Liver (tissue), 9 donors: Measurements from ENCODE around the gene S100A2. TPM values are rescaled to one million over a fixed set of nuclear protein-coding genes. Genes with fewer than 3 reads are reported as not detected.

ENCODE experiments used
- DNase-seq: peaks from one replicate; pipeline ENCODE4 v3.0.0-alpha.2; 2017; ENCODE audit warnings: low spot score
- H3K27ac ChIP-seq, 2 donors: one replicate each; pipeline ENCODE4 v1.7.0; 2013; ENCODE audit warnings: inconsistent platforms in 2 of 2, low read length in 2 of 2, control low read depth in 1 of 2, low read depth in 1 of 2, mild to moderate bottlenecking in 1 of 2
- H3K27me3 ChIP-seq, 4 donors: one replicate each; pipeline versions ENCODE4 v1.6.1 to v1.7.0; 2013; ENCODE audit warnings: low read length in 3 of 4, inconsistent platforms in 1 of 4, mild to moderate bottlenecking in 1 of 4, moderate library complexity in 1 of 4; ENCODE audit not compliant: control insufficient read depth in 4 of 4, insufficient read depth in 4 of 4
- H3K36me3 ChIP-seq, 4 donors: one replicate each; pipeline versions ENCODE4 v1.6.1 to v1.7.0; 2013; ENCODE audit warnings: low read length in 3 of 4, mild to moderate bottlenecking in 3 of 4, low read depth in 1 of 4, moderate library complexity in 1 of 4; ENCODE audit not compliant: control insufficient read depth in 4 of 4, insufficient read depth in 3 of 4
- H3K4me1 ChIP-seq, 4 donors: one replicate each; pipeline versions ENCODE4 v1.6.1 to v1.7.0; 2013; ENCODE audit warnings: low read length in 3 of 4, mild to moderate bottlenecking in 3 of 4, moderate library complexity in 1 of 4; ENCODE audit not compliant: control insufficient read depth in 4 of 4, insufficient read depth in 4 of 4
- H3K4me3 ChIP-seq, 3 donors: one replicate each; pipeline versions ENCODE4 v1.6.1 to v1.7.0; 2013; ENCODE audit warnings: low read length in 3 of 3, control low read depth in 1 of 3, low read depth in 1 of 3, mild to moderate bottlenecking in 1 of 3
- H3K9ac ChIP-seq, 2 donors: one replicate each; pipeline ENCODE4 v1.7.0; 2013; ENCODE audit warnings: low read length in 2 of 2, mild to moderate bottlenecking in 2 of 2, moderate library complexity in 2 of 2, control low read depth in 1 of 2, low read depth in 1 of 2
- H3K9me3 ChIP-seq, 4 donors: one replicate each; pipeline versions ENCODE4 v1.6.1 to v1.7.0; 2013; ENCODE audit warnings: low read length in 3 of 4; ENCODE audit not compliant: control insufficient read depth in 4 of 4
- EGR1 ChIP-seq, 2 donors: IDR thresholded peaks; 2 replicates each; pipeline ENCODE4 v1.6.1; 2016 to 2018; ENCODE audit warnings: antibody characterized with exemption in 2 of 2, low read depth in 2 of 2
- FOXA1 ChIP-seq: IDR thresholded peaks from 2 replicates; pipeline ENCODE4 v1.6.1; 2016; ENCODE audit warnings: antibody characterized with exemption
- FOXA2 ChIP-seq: IDR thresholded peaks from 2 replicates; pipeline ENCODE4 v1.6.1; 2016; ENCODE audit warnings: antibody characterized with exemption
- GABPA ChIP-seq, 2 donors: IDR thresholded peaks in 1 of 2; conservative IDR thresholded peaks in 1 of 2; 2 replicates each; pipeline ENCODE4 v1.6.1; 2016; ENCODE audit warnings: antibody characterized with exemption in 2 of 2, mild to moderate bottlenecking in 1 of 2, moderate library complexity in 1 of 2
- HNF4A ChIP-seq, 2 donors: conservative IDR thresholded peaks; 2 replicates each; pipeline ENCODE4 v1.6.1; 2016; ENCODE audit warnings: antibody characterized with exemption in 2 of 2, mild to moderate bottlenecking in 2 of 2
- HNF4G ChIP-seq: IDR thresholded peaks from 2 replicates; pipeline ENCODE4 v1.6.1; 2016; ENCODE audit warnings: antibody characterized with exemption
- RAD21 ChIP-seq, 2 donors: IDR thresholded peaks; 2 replicates each; pipeline ENCODE4 v1.6.1; 2016; ENCODE audit warnings: antibody characterized with exemption in 2 of 2, mild to moderate bottlenecking in 2 of 2
- RXRA ChIP-seq, 2 donors: IDR thresholded peaks; 2 replicates each; pipeline ENCODE4 v1.6.1; 2017 to 2018; ENCODE audit warnings: antibody characterized with exemption in 2 of 2, mild to moderate bottlenecking in 1 of 2
- SP1 ChIP-seq: IDR thresholded peaks from 2 replicates; pipeline ENCODE4 v1.6.1; 2018; ENCODE audit warnings: antibody characterized with exemption, mild to moderate bottlenecking
- TAF1 ChIP-seq: conservative IDR thresholded peaks from 2 replicates; pipeline ENCODE4 v1.6.1; 2016; ENCODE audit warnings: antibody characterized with exemption, mild to moderate bottlenecking
- YY1 ChIP-seq: IDR thresholded peaks from 2 replicates; pipeline ENCODE4 v1.6.1; 2016; ENCODE audit warnings: antibody characterized with exemption, mild to moderate bottlenecking
- WGBS: extraction: QIAGEN DNeasy Blood & Tissue Kit; methylation state at CpG from one replicate; pipeline ENCODE4 v1.1.7; 2013; 5-methylcytosine and 5-hydroxymethylcytosine counted together
- polyA plus RNA-seq, 2 donors: library from polyadenylated mRNA; stranded (reverse) in 1 of 2; unstranded in 1 of 2; fragments of 200-250 nt in 1 of 2; fragments of >200 nt in 1 of 2; fragmentation: Nextera tagmentation in 1 of 2; extraction: Ambion mirVana in 1 of 2; gene quantifications; one replicate each; pipeline versions ENCODE4 v1.2.1 to v1.2.3, GENCODE V29; 2013 to 2015
- total RNA-seq, 2 donors: library from RNA; depleted of rRNA; stranded (reverse); fragments of >200 nt; gene quantifications; one replicate each; pipeline ENCODE4 v1.2.3, GENCODE V29; 2014
- TF ChIP-seq, protein P1 (sequence below): IDR thresholded peaks from 2 replicates; pipeline ENCODE4 v1.6.1; 2016; ENCODE audit warnings: antibody characterized with exemption, mild to moderate bottlenecking
- TF ChIP-seq, protein P2 (sequence below): IDR thresholded peaks from 2 replicates; pipeline ENCODE4 v1.6.1; 2016; ENCODE audit warnings: antibody characterized with exemption
- TF ChIP-seq, protein P3 (sequence below): IDR thresholded peaks from 2 replicates; pipeline ENCODE4 v1.6.1; 2016; ENCODE audit warnings: antibody characterized with exemption
- TF ChIP-seq, protein P4 (sequence below): fragments of 150-350 bp; IDR thresholded peaks from 2 replicates; pipeline ENCODE4 v1.5.1; 2017; ENCODE audit warnings: improper control_type of control experiment, low read depth, low read length; ENCODE audit not compliant: missing input control
- TF ChIP-seq, protein P5 (sequence below): IDR thresholded peaks from 2 replicates; pipeline ENCODE4 v1.6.1; 2016; ENCODE audit warnings: antibody characterized with exemption
- donor health status: healthy.
- donor health status: healthy.
- donor health status: healthy.
- donor health status: healthy.
- donor health status: healthy.

Gene S100A2
- total and polyA plus RNA-seq, 4 donors, result 0.22 to 0.67 TPM; not detected in 2

DNA sequence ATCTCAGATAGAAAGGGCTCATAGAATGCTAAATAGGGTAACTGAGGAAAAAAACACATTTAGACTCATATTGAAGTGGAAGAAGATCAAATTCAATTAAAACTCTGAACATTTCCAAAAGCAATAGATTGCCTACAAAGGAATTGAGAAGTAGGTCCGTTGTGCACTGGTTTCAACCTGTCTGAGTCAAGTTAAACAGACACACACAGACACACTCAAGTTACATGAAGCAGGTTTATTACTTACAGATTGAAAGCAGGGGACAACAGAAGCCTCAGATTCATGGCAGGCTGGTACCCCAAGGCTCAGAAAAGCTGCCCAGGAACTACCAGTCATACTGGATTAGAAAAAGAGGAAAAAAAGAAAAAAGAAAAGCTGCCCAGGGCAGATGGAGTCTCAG, 20.7 kb upstream of the S100A2 start:
- no peak overlapping the region for H3K27ac ChIP-seq
- DNase-seq, result no peak
- TF ChIP-seq, protein P1, sequence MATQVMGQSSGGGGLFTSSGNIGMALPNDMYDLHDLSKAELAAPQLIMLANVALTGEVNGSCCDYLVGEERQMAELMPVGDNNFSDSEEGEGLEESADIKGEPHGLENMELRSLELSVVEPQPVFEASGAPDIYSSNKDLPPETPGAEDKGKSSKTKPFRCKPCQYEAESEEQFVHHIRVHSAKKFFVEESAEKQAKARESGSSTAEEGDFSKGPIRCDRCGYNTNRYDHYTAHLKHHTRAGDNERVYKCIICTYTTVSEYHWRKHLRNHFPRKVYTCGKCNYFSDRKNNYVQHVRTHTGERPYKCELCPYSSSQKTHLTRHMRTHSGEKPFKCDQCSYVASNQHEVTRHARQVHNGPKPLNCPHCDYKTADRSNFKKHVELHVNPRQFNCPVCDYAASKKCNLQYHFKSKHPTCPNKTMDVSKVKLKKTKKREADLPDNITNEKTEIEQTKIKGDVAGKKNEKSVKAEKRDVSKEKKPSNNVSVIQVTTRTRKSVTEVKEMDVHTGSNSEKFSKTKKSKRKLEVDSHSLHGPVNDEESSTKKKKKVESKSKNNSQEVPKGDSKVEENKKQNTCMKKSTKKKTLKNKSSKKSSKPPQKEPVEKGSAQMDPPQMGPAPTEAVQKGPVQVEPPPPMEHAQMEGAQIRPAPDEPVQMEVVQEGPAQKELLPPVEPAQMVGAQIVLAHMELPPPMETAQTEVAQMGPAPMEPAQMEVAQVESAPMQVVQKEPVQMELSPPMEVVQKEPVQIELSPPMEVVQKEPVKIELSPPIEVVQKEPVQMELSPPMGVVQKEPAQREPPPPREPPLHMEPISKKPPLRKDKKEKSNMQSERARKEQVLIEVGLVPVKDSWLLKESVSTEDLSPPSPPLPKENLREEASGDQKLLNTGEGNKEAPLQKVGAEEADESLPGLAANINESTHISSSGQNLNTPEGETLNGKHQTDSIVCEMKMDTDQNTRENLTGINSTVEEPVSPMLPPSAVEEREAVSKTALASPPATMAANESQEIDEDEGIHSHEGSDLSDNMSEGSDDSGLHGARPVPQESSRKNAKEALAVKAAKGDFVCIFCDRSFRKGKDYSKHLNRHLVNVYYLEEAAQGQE, result no peak
- TF ChIP-seq RAD21 (IDR thresholded peaks at IDR 0.05) (no peak), EGR1 (IDR thresholded peaks at IDR 0.05; ENCODE audit: low read depth in 2 of 2) (no peak)
- TF ChIP-seq, protein P2, sequence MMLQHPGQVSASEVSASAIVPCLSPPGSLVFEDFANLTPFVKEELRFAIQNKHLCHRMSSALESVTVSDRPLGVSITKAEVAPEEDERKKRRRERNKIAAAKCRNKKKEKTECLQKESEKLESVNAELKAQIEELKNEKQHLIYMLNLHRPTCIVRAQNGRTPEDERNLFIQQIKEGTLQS, result no peak
- 76% methylated on average over 1 of the region's 1 CpG for WGBS
- H3K4me3 ChIP-seq, result no peak overlapping the region
- no peaks in the 10 kb centered on the region for H3K9me3 ChIP-seq
- H3K9ac ChIP-seq, result no peak overlapping the region
- no peaks in the 10 kb centered on the region for H3K27me3 ChIP-seq
- H3K4me1 ChIP-seq, result no peaks in the 10 kb centered on the region
- H3K36me3 ChIP-seq, result no peaks in the 10 kb centered on the region

DNA sequence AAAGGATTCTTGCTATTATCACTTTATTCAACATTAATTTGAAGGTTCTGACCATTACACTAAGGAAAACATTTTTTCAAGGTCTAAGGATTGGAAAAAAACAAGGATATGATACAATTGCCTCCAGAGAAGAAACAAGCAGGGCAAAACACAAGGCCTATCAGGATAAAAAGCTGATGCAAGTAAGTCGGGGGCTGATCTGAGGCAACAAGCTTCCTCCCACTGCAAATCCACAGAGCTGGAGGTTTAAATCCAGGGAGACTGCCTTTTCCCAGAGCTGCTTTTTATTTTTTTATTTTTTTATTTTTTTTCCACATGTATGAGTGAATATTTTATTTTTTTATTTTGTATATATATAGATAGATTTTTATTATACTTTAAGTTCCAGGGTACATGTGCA, 19.4 kb upstream of the S100A2 start:
- no peaks in the 10 kb centered on the region for H3K27me3 ChIP-seq
- no peak overlapping the region for H3K27ac ChIP-seq
- WGBS, result 84% methylated on average over 1 of the region's 1 CpG
- no peak overlapping the region for H3K4me3 ChIP-seq
- no peaks in the 10 kb centered on the region for H3K4me1 ChIP-seq
- H3K36me3 ChIP-seq, result no peaks in the 10 kb centered on the region
- H3K9ac ChIP-seq, result no peak overlapping the region
- H3K9me3 ChIP-seq, result no peaks in the 10 kb centered on the region
- no peak for DNase-seq
- no peak for TF ChIP-seq HNF4G
- no peak for TF ChIP-seq HNF4A (conservative IDR thresholded peaks at IDR 0.05)
- TF ChIP-seq, protein P1, result no peak
- TF ChIP-seq, protein P3, sequence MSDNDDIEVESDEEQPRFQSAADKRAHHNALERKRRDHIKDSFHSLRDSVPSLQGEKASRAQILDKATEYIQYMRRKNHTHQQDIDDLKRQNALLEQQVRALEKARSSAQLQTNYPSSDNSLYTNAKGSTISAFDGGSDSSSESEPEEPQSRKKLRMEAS, result no peak
- TF ChIP-seq RXRA (IDR thresholded peaks at IDR 0.05), result no peak
- TF ChIP-seq, protein P4, sequence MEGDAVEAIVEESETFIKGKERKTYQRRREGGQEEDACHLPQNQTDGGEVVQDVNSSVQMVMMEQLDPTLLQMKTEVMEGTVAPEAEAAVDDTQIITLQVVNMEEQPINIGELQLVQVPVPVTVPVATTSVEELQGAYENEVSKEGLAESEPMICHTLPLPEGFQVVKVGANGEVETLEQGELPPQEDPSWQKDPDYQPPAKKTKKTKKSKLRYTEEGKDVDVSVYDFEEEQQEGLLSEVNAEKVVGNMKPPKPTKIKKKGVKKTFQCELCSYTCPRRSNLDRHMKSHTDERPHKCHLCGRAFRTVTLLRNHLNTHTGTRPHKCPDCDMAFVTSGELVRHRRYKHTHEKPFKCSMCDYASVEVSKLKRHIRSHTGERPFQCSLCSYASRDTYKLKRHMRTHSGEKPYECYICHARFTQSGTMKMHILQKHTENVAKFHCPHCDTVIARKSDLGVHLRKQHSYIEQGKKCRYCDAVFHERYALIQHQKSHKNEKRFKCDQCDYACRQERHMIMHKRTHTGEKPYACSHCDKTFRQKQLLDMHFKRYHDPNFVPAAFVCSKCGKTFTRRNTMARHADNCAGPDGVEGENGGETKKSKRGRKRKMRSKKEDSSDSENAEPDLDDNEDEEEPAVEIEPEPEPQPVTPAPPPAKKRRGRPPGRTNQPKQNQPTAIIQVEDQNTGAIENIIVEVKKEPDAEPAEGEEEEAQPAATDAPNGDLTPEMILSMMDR, result no peak
- TF ChIP-seq, protein P2, result no peak
- TF ChIP-seq RAD21 (IDR thresholded peaks at IDR 0.05), result no peak
- no peak for TF ChIP-seq FOXA1
- TF ChIP-seq TAF1, result no peak
- TF ChIP-seq, protein P5, sequence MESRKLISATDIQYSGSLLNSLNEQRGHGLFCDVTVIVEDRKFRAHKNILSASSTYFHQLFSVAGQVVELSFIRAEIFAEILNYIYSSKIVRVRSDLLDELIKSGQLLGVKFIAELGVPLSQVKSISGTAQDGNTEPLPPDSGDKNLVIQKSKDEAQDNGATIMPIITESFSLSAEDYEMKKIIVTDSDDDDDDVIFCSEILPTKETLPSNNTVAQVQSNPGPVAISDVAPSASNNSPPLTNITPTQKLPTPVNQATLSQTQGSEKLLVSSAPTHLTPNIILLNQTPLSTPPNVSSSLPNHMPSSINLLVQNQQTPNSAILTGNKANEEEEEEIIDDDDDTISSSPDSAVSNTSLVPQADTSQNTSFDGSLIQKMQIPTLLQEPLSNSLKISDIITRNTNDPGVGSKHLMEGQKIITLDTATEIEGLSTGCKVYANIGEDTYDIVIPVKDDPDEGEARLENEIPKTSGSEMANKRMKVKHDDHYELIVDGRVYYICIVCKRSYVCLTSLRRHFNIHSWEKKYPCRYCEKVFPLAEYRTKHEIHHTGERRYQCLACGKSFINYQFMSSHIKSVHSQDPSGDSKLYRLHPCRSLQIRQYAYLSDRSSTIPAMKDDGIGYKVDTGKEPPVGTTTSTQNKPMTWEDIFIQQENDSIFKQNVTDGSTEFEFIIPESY, result no peak
- no peak for TF ChIP-seq FOXA2
- no peak for TF ChIP-seq SP1
- no peak for TF ChIP-seq GABPA (IDR thresholded peaks at IDR 0.05 in 1 of 2, conservative IDR thresholded peaks at IDR 0.05 in 1 of 2)
- no peak for TF ChIP-seq EGR1 (IDR thresholded peaks at IDR 0.05; ENCODE audit: low read depth in 2 of 2)
- no peak for TF ChIP-seq YY1
